Measurements from ENCODE around the gene KMT2B.

Gene KMT2B

DNA sequence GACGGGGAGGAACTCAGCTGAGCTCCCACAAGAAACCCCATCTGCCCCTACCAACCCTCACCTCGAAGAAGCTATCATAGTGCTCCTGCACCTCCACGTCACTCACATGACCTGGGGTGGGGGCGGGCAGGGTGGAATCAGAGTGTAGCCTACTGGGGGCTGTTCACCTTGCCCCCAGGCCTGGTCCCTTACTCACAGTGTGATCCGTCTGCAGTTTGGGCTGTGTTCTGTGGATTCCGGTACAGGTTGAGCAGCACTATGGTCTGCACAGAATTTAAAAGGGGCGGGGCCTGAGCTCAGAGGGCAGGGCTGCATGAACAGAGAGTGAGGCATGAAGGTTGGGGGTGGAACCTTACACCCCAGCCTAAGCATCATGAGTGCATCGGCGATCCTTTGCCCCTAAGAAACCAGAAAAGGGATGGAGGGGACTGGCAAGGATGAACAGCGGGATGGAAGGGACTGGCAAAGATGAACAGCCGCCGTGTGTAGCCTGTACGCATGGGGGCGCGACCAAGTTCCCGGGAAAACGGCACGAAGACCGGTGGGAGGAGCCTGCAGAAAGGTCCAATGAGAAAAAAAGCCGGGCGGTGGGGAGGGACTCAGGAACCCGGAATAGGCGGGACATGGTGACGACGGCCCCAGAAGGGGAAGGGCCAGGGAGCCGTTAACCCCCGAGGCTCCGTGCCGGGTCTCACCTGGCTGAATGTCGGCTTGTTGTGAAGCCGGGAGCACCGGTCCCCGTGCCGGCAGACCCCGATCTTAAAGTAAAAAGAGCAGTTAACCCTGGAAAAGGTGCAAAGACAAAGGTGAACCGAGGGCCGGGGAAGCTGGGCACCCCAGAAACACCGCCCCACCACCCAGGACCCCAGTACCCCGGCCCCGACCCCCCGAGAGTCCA lies 26.9 kb downstream of the KMT2B start:
- peak; percentile 92 for DNase-seq

DNA sequence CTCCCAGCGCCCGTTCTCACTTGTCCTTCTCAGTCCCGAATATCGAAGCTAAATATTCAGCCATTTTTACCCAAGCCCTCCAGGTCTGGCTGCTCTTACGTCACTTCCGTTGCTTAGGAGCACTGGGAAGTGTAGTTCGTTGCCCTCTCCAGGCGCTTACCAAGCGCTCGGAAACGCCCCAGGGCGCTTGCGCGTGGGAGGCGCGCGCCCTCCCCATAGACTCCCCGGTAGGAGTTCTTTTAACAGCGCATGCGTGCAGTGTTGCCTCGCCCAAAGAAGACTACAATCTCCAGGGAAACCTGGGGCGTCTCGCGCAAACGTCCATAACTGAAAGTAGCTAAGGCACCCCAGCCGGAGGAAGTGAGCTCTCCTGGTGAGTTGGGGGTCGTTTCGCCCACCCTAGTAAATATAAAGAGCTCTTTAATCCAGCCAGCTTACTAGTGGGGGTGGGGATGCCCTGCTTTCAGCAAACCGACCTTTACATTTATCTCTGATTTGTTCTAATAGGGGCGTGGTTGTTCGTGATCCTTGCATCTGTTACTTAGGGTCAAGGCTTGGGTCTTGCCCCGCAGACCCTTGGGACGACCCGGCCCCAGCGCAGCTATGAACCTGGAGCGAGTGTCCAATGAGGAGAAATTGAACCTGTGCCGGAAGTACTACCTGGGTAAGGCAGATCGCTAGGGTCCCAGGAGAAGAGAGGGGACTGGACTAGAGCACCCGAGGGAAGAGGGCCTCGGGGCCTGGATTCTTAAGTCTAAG lies 27.7 kb downstream of the KMT2B start, which contains the start of the genes PSENEN and U2AF1L4:
Gene PSENEN (plus strand): TSS at position 324 of the 759 bp plus-strand sequence. CDS start 280 bp downstream, at position 604.
Gene U2AF1L4 (minus strand): TSS at position 91 of the 759 bp plus-strand sequence. CDS start 27 bp downstream, at position 64.
- DNase-seq: peak; percentile 95

- no peak for DNase-seq
Measured at GRCh38 chr19:35746087-35746462, 28.3 kb downstream of the KMT2B start.

DNA sequence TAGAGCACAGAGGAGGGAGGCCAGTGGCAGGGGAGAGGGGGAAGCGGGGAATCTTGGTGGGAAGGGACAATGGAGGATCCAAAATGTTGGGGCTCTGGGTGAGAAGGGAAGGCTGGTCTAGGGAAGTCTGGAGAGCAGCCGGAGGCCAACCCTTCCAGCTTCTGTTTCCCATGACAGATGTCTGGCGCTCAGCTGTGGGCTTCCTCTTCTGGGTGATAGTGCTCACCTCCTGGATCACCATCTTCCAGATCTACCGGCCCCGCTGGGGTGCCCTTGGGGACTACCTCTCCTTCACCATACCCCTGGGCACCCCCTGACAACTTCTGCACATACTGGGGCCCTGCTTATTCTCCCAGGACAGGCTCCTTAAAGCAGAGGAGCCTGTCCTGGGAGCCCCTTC lies 28.7 kb downstream of the KMT2B start:
- DNase-seq: no peak

DNA sequence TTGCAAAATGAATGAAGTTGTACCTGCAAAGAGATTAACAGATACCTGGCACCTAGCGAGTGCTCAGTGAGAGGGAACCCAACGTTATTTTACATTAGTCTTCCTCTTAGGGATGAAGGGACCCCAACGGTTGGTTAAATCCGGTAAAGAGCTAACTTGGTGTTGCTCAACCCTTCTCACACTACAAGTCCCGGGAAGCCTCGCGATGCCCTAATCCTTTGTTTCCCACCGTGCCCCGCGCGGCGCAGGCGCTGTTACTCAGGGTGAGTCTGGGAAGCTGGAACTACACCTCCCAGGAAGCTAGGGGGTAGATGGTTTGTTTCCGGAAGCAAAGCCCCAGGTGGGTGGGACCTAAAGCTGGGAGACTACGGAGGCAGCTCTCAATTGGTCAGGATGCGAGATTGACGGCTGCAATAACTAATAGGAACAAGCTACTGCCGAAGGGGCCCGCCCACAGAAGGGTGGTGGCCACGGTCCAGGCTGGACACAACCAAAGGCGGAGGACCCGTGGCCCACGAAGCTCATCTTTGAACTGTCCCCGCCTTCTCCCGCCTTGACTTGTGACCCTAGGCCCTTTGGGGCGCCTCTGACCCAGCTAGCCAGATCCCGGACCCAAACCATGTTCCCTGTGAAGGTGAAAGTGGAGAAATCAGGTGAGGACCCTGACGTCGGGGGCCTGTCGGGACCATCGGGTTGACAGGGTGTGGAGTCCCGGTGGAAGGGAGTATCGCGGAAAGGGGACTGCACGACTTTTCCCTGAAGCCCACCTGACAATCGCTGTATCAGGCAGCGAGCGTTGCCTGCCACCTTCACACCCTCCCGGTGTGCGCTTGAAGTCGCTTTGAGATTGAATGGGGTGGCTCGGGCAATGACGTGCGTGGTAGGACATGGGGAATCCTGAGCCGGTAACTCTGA lies 30.6 kb downstream of the KMT2B start, which contains the start of gene LIN37:
Gene LIN37 (plus strand): TSS at position 471 of the 915 bp plus-strand sequence. CDS start 149 bp downstream, at position 620.
- peak; percentile 99 for DNase-seq

DNA sequence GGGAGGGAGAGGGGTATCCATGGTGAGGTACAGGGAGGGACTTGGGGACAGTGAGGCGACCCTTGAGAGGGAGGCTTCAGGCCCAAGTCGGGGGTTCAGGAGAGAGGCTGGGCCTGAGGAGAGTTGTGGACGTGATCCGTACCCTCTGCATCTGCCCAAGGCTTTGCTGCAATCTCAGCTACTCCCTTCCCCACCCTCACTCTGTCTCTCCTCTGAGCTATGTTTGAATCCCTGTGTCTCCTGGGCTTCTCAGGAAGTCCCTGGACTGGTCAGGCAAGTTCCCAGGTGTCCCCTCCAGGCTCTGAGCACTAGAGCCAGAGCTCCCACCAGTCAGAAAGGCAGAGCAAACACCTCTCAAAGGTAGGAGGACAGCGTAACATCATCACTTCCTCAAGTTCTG lies 32.4 kb downstream of the KMT2B start:
- DNase-seq: no peak

DNA sequence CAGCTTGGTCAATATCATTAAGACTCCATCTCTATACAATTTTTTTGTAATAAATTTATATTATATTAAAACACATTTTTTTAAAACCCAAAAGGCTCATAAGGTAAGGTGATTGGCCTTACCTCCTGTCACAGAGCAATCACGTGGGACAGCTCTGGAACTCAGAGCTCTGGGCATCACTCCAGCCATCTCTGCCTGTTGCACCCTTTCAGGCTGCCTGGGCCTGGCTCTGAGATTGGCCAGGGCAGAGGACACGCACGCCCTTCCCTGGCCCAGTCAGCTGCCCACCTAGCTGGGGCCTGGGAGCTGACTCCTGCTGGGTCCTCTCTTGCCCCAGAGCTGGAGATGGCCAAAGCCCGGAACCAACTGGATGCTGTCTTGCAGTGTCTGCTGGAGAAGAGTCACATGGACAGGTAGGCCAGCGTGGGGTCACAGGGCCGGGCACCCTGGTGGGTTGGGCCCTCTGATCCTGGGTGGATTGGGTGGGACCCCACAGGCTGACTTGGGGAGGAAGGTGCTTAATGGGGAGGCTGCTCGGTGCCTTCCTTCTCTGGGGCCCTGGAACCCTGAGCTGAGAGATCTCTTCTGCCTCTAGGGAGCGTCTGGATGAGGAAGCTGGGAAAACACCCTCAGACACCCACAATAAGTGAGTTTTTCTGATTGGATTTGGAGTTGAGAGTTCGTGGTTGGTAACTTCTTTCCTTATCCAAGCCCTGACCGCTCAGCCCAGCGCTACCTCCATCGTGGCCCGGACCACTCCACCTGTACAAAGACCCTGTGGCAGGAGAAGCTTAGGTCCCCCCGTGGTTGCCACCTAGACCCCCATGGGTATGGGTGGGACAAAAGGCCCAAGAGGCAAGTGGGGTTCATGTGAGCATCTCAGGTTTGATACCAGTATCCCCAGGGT lies 34.3 kb downstream of the KMT2B start:
- no peak for DNase-seq

GRCh38 chr19:35752746-35753350 lies 35.0 kb downstream of the KMT2B start:
- no peak for DNase-seq

GRCh38 chr19:35753634-35754369 lies 36.0 kb downstream of the KMT2B start:
- DNase-seq: no peak

DNA sequence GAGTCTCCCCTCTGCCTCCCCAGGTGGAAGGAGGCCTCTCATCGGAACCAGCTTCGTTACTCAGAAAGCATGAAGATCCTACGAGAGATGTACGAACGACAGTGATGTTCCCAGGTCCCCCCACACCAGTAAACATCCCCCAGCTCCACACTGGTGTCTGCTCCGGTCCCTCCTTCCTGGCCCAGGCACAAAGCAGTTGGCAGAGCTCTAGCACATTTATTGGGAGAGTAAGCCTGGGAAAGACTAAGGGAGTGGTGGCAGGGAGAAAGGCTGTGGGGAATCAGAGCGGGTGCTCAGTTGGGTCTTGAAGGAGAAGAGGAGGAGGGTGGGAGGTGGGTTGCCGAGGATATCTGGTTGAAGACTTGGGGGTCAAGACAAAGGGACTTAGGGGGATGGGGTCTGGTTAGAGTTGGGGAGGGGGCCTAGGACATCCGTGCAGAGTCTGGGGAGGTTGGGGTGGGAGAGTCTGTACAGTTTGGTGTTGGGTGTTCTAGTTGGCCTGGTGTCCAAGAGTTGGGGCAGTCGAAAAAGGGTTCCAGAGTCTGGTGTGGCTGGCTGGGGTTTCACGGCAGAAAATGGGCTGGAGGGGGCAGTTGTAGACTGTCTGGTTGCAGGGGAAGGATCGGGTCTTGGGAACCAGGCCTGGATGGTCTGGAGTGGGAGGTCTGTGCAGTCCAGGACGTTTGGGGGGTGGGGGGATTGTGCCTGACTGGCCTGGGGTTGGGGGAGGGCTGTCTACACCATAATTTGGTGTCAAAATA lies 36.7 kb downstream of the KMT2B start:
- DNase-seq: peak; percentile 5

GRCh38 chr19:35755131-35755549 lies 37.3 kb downstream of the KMT2B start:
- DNase-seq: peak; percentile 9

DNA sequence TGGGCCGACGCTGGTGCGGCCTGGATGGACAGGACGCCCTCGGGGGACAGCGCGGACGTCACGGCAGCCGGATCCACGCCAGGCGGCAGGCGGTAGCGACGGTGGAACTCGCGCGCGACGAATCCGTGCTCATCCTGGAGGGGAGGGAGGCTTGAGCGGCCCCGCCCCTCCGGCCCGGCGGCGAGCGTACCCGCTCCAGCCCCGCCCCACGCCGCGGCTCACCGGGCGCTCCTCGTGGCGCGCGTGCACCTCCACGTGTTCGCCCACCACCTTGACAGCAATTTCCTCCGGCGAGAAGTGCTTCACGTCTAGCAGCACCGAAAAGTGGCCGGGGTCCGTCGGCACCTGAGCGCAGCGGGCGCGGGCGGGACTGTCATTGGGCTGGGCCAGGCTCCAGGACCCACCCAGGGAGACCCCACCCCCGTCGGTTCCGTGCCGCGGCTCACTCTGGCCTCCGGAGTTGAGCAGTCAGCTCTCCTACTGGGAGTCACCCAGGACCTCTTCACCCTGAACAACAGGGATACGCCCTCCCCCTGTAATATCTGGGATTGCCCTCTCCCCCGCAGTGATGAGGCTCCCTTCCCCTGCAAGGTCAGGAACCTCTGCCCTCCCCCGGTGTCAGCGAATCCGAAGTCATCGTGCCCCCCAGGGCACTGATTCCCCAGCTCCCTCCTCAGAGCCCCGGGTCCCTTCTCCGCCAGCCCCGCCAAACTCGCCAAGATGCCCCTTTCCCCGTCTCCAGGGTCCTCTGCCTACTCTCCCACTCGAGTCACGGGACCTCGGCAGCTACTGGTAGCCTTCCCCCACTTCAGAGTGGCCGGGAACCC lies 38.0 kb downstream of the KMT2B start:
- peak; percentile 69 for DNase-seq

DNA sequence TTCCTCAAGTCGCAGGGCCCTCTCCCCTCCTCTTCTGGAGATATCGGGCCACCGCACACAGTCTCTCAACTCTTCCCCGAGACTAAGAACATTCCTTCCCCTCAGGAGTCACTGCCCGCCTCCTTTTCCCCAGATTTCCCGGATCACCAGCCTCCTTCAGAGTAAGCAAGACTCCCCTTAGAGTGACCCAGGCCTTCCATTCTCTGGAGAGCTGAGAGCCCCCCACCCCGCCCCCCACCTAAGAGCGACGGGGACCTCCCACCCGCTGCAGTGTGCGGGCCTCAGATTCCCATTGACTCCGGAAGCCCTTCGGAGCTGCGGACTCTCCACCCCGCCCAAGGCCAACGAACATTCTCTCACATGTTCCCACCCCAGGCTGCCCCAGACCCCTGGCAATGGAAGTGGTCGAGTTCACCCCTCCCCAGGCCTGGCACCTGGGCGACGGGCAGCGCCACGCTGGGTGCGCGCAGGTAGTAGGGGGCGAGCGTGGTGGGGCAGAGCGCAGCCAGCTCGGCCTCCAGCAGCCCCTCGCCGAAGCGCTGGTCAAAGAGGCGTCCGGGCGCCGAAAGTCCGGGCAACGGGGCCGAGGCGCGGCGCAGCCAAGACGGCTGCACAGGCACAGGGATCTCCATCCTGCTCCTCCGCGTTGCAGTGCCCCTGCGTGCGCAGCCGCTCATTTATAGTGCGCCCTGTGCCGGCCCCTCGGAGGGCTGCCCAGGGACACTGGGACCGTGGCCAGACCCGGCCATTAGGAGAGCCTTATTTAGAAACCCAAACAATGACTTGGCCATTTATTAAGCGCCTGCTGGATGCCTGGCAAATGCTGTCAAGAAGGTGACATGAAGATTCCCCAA lies 38.8 kb downstream of the KMT2B start, which contains the start of gene HSPB6:
Gene HSPB6 (minus strand): TSS at position 653 of the 854 bp plus-strand sequence. CDS start 21 bp downstream, at position 632.
- peak; percentile 10 for DNase-seq

- DNase-seq: peak; percentile 29
Measured at GRCh38 chr19:35757231-35757748, 39.5 kb downstream of the KMT2B start.

GRCh38 chr19:35757749-35758608 lies 40.2 kb downstream of the KMT2B start, which contains the start of gene PROSER3:
TSS of gene PROSER3 (plus strand) at chr19:35758176. CDS start at chr19:35758216, 40 bp downstream.
- DNase-seq: peak; percentile 98

GRCh38 chr19:35759697-35760096 lies 41.9 kb downstream of the KMT2B start:
- DNase-seq: no peak

Data from activated naive CD4-positive, alpha-beta T cell treated with anti-CD3 and anti-CD28 coated beads, Interleukin-2, amount 50 U/mL, for 16 hours (primary cell).